Measurements from ENCODE around the gene DAW1. TPM values are rescaled to one million over a fixed set of nuclear protein-coding genes. Genes with fewer than 3 reads are reported as not detected.

Gene DAW1
- total and polyA plus RNA-seq, 2 experiments from 2014 or later: 0.81 to 2.1 TPM

GRCh38 chr2:227973241-227973640 is 101.8 kb downstream of the DAW1 start:
- in situ Hi-C loops (cut with MboI): no loop called here
- DNase-seq: no peak
- no peaks in the 10 kb centered on the region for H3K9me3 ChIP-seq (ENCODE audit: low read depth)
- H4K20me1 ChIP-seq (ENCODE audit: insufficient read depth): no peaks in the 10 kb centered on the region
- no peaks in the 10 kb centered on the region for H3K79me2 ChIP-seq (ENCODE audit: insufficient read depth)
- 39 to 49% methylated on average over 3 of the region's 3 CpGs for WGBS, 2 experiments (ENCODE audit: low coverage in 1 of 2, low lambda C conversion rate in 2 of 2, missing lambda C conversion rate in 2 of 2)
- no peak overlapping the region for H3K9ac ChIP-seq
- H3K4me3 ChIP-seq: no peak overlapping the region
- TF ChIP-seq EZH2 (IDR thresholded peaks at IDR 0.05; ENCODE audit: insufficient read depth, poor library complexity, severe bottlenecking): no peak
- no peak for TF ChIP-seq EZH2phosphoT487 (IDR thresholded peaks at IDR 0.05; ENCODE audit: insufficient read depth, low read depth)
- no peaks in the 10 kb centered on the region for H3K36me3 ChIP-seq (ENCODE audit: low read depth)
- H3F3A ChIP-seq (ENCODE audit: insufficient read depth): no peaks in the 10 kb centered on the region
- H2AFZ ChIP-seq: no peak overlapping the region
- H3K4me1 ChIP-seq (ENCODE audit: insufficient read depth): no peaks in the 10 kb centered on the region
- H3K9me2 ChIP-seq (ENCODE audit: insufficient read depth): no peaks in the 10 kb centered on the region
- H3K27me3 ChIP-seq (replicated peaks; ENCODE audit: insufficient read depth): no peaks in the 10 kb centered on the region
- H3K27ac ChIP-seq: no peak overlapping the region
- no peak overlapping the region for H3K4me2 ChIP-seq (ENCODE audit: unreplicated experiment)

Small RNAs within 50 kb of the gene (small RNA-seq; reads per million reads assigned to genes)
- gene RF00402 (ENCODE audit: low read depth, low replicate concordance): not detected

Other genes starting within 250 kb of the DAW1 start
- gene SCYGR5, start 204.8 kb upstream of the DAW1 start, total RNA-seq (2014; rRNA removed; shearing (Covaris generic)): not detected in 2 replicates
- not detected in 2 replicates for gene SCYGR5, start 204.8 kb upstream of the DAW1 start, polyA plus RNA-seq (2016; fragmentation: Nextera tagmentation; extraction: Ambion mirVana)
- 0.65 and 0.89 TPM in 2 replicates for gene SLC19A3, start 153.6 kb upstream of the DAW1 start, total RNA-seq (2014; rRNA removed; shearing (Covaris generic))
- gene SLC19A3, start 153.6 kb upstream of the DAW1 start, polyA plus RNA-seq (2016; fragmentation: Nextera tagmentation; extraction: Ambion mirVana): 0.10 and 0.71 TPM in 2 replicates
- not detected in 2 replicates for gene SCYGR6, start 146.9 kb upstream of the DAW1 start, total RNA-seq (2014; rRNA removed; shearing (Covaris generic))
- gene SCYGR6, start 146.9 kb upstream of the DAW1 start, polyA plus RNA-seq (2016; fragmentation: Nextera tagmentation; extraction: Ambion mirVana): not detected in 2 replicates
- not detected in 2 replicates for gene SCYGR7, start 143.3 kb upstream of the DAW1 start, total RNA-seq (2014; rRNA removed; shearing (Covaris generic))
- gene SCYGR7, start 143.3 kb upstream of the DAW1 start, polyA plus RNA-seq (2016; fragmentation: Nextera tagmentation; extraction: Ambion mirVana): not detected in 2 replicates
- not detected in 2 replicates for gene SCYGR8, start 125.7 kb upstream of the DAW1 start, total RNA-seq (2014; rRNA removed; shearing (Covaris generic))
- not detected in 2 replicates for gene SCYGR8, start 125.7 kb upstream of the DAW1 start, polyA plus RNA-seq (2016; fragmentation: Nextera tagmentation; extraction: Ambion mirVana)
- not detected in 2 replicates for gene CCL20, start 57.8 kb upstream of the DAW1 start, total RNA-seq (2014; rRNA removed; shearing (Covaris generic))
- gene CCL20, start 57.8 kb upstream of the DAW1 start, polyA plus RNA-seq (2016; fragmentation: Nextera tagmentation; extraction: Ambion mirVana): not detected in 2 replicates

Data from GM23248 (cell line).